ENCODE measurements around the gene PRR12.
A peak's percentile ranks its signal among the peaks of the same experiment; 100 is the strongest.

DNA sequence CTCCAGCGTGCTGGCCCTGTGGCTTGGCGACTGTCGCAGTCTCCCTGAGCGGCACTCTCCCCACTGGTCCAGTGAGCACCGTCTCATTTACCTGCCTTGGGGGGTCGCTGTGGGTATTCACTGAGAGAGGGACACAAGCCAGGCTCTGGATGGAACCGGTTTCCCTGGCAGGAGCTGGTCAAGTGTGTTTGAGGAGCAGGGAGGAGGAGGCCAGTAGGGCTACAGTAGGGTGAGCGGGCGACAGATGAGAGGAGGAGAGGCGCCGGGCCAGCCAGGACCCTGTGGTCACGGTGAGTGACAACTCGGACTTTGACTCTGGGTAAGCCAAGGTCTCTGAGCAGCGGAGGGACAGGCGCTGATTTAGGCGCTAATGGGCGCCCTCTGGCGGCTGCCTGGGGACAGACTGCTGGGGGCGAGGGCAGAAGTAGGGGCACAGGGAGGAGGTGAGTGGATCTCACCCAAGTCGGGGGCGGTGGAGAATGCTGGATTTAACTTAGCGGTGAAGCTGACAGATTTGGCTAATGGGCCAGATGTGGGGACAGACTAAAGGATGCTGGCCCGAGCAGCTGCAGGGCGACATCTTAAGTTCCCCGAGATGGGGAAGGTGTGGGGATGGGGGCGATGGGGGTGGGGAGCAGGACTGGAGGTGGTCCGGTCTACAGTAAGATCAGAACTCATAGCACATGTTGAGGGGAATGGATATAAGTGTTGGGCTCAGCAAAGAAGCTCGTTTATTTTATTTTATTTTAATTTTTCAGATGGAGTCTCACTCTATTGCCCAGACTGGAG, 81.3 kb downstream of the PRR12 start:
- TF ChIP-seq CTCF (IDR thresholded peaks at IDR 0.05) (peak; percentile 89), EZH2 (IDR thresholded peaks at IDR 0.05; ENCODE audit: borderline replicate concordance, insufficient read depth, low read depth, low read length, poor library complexity, severe bottlenecking) (no peak)
